Endometrial microvascular endothelial cells (primary cell): Measurements from ENCODE around the gene DPP10. TPM values are rescaled to one million over a fixed set of nuclear protein-coding genes. Genes with fewer than 3 reads are reported as not detected.

Experiments
- in situ Hi-C: cut with HindIII; loops from 2 replicates; pipeline ENCODE4 v1.10.0; 2017; ENCODE audit warnings: low sequenced_read_pairs, low pct_unique_long_range_greater_than_20kb; ENCODE audit errors: inconsistent ontology term
- total RNA-seq: library from RNA; depleted of rRNA; stranded (reverse); fragments of >200 nt; gene quantifications from one replicate; pipeline ENCODE4 v1.2.3, GENCODE V29; 2015; ENCODE audit errors: inconsistent ontology term

Gene DPP10
- total RNA-seq, 1 donor from 2014 or later, result not detected

GRCh38 chr2:115543461-115543860 lies 1101.0 kb downstream of the DPP10 start:
- in situ Hi-C loops, result no loop called here

GRCh38 chr2:115549611-115550130 lies 1107.2 kb downstream of the DPP10 start:
- in situ Hi-C loops, result no loop called here

GRCh38 chr2:115552726-115553125 lies 1110.3 kb downstream of the DPP10 start:
- in situ Hi-C loops, result no loop called here

DNA sequence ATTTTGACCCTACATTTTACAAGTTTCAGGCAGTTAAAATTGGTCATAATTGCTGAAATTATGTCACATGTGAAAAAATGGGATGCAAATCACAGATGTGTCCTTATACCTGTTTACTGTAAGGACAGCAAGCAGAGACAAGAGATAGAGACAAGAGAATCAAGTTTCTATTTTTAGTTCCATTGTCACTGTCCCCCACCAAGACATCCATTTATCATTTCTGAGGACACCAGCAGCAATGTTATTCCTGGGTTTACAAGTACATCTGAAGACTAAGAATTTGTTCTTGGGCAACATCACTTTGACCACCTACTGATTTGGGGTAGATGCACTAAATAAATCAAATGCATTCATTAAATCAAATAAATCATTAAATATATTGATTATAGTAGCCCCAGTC lies 1111.7 kb downstream of the DPP10 start:
- in situ Hi-C loops, result no loop called here

DNA sequence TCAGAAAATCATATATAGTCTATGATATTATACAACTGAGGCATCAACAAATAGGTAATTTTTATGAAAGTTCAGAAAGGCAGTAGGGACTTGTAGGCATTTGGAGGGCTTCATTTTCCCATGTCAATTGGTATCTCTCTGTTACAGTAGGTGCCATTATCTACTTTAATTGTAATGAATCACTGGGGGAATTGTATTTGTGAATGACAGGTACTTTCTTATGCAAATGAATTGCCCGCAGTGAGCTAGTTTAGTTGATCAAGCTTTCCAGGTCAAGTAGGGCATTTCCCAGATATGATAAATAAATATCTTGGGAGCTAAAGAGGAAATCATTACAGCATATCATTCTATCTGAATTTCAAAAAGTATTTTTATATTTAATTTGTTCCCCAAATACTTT lies 1116.3 kb downstream of the DPP10 start:
- in situ Hi-C loops, result no loop called here

GRCh38 chr2:115560666-115561065 lies 1118.2 kb downstream of the DPP10 start:
- in situ Hi-C loops, result no loop called here

GRCh38 chr2:115568643-115569042 lies 1126.2 kb downstream of the DPP10 start:
- in situ Hi-C loops, result no loop called here

DNA sequence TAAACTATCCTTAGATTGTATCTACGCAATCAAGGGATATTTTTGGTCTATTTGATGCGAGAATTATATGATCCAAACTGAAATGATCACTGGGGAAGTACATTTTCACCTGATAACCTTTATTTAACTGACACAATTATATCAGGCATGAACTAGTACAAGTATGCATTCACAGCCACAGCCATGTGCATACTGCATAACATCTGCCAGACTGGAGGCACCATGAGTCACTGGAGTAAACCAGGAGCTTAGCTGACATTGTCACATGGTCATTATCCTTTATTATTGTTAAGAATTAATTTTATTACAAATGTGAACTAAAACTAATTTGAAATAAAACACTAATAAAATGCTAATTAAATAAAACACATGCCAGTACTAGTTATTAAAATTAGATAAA lies 1127.1 kb downstream of the DPP10 start:
- in situ Hi-C loops, result no loop called here

DNA sequence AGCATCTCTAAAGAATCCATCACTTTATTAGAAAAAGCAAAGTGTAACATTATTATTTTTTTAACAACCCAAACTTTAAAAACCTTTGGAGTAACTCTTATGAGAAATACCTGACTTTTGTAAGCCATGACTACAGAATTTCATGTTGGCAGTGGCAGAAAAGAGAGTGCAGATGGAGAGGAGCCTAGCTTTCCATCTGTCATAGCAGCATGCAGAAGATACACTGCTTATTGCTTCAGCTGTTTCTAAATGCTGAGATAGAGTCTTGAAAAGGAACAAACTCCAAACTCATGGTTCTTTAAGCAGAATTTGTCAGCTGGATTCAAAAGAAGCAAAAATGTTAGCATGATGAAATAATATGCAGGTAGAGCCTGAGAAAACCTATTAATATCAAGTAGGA lies 1130.3 kb downstream of the DPP10 start:
- in situ Hi-C loops, result no loop called here

- in situ Hi-C loops, result no loop called here
These were observed 1131.3 kb downstream of the DPP10 start for GRCh38 chr2:115573756-115574155.

DNA sequence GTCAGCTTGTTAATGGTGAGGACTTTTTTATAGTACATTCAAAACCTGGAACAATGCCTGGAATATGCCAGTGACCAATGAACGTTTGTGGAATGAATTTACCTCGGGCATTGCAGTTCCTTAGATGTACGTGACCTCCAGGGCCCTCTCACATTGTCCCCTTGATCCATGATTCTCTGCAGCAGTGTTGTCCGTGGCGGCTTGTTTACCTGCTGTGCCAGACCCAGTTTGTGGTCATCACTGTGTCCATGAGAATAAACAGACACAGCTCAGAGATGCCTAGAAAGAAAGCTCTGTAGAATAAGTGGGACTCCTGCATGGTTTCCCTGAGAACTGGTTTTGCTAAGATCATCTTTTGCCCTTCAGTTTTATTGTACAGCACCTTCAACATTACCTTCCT lies 1132.2 kb downstream of the DPP10 start:
- in situ Hi-C loops, result no loop called here

- in situ Hi-C loops, result no loop called here
These were observed 1138.3 kb downstream of the DPP10 start for GRCh38 chr2:115580784-115581183.

GRCh38 chr2:115584507-115584906 lies 1142.1 kb downstream of the DPP10 start:
- in situ Hi-C loops, result no loop called here

DNA sequence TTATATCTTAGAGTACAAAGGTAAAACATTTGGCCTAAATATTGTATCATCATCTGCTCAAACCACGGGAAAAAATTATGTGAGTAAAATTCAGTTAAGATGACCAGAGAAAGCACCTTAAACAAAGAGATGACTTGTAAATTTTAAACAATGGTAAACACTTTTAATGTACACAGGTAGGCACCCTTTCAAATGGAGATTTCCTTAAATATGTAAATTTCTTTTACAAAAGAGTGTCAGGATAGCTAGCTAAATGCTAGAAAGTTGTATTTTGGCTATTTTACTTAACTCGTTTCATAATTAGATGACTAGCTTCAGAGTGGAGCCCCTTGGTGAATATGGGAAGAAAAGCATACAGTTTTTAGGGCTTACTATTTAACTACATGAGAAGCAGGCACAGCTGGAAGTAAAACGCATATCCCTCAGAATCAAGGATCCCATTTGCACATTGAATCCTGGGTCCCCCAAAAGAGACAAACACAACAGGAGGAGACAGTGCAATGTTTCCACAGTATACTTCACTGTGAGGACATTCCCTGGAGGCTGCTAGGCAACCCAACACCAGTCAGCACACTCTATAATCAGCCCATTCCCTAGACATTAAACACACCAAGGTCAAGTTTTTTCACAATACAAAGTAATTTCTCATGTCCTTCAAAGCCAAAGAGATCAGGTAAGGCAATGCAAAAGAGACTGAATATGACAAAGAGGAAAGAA lies 1154.4 kb downstream of the DPP10 start:
- in situ Hi-C loops, result no loop called here

- in situ Hi-C loops, result no loop called here
These were observed 1160.8 kb downstream of the DPP10 start for GRCh38 chr2:115603285-115603684.

DNA sequence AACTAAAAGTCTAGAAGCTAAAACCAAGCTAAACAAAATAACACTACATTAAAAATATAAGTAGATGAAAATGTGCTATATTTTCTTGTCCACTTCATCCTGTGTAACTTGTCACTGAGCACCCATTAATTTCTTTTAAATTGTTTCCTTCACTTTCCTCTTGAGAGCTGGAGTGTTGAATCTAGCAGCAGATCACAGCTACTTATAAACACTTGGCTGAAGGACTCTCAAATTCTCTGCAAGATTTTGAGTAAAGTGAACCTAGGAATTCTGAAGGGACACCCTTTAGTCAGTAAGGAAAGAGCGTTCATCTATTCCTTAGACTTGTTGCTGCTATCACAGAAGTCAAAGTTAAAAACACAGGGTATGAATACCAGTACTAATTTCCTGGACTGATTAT lies 1163.9 kb downstream of the DPP10 start:
- in situ Hi-C loops, result no loop called here

GRCh38 chr2:115609978-115610377 lies 1167.5 kb downstream of the DPP10 start:
- in situ Hi-C loops, result no loop called here

DNA sequence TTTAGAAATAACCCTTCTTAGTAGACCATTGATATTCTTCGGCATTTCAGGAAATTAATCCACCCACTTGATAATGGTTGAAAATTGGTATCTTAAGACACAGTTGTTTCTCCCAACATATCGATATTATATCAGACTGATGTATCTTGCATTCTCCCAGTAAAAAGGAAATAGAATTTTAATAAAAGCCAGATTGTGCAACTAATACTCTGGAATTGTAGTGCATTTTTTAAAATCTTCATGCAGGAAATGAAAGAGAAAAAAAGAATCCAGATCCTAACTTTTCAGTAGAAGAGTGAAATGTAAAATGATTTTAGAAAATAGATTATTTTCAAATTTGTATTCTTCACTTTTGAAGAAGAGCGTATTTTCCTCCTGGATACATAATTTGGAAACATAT lies 1168.4 kb downstream of the DPP10 start:
- in situ Hi-C loops, result no loop called here

- in situ Hi-C loops, result no loop called here
These were observed 1181.9 kb downstream of the DPP10 start for GRCh38 chr2:115624332-115624731.

GRCh38 chr2:115634578-115634977 lies 1192.1 kb downstream of the DPP10 start:
- in situ Hi-C loops, result no loop called here

DNA sequence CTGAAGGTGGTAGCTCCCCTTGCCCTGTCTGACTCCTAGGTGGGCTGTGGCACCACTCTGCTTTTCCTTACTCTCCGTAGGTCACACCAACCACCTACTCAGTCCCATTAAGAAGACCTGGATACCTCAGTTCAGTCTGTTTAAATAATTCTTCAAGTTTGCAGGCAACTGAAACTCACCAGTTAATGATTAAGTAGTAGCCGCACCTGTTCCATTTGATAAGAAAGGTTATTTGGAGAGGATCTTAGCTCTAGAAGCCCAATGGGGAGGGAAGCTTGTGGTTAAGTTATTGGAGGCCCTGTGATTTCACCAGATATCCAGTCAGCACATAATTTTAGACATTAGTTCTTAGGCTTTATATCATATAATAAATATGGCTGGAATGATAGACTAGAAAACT lies 1193.0 kb downstream of the DPP10 start:
- in situ Hi-C loops, result no loop called here
